Aortic smooth muscle cell (primary cell): Measurements from ENCODE around the gene MPZL2. TPM values are rescaled to one million over a fixed set of nuclear protein-coding genes. Genes with fewer than 3 reads are reported as not detected.

Source experiments
- total RNA-seq: library from RNA; depleted of rRNA; stranded (reverse); fragments of >200 nt; gene quantifications from 2 replicates; pipeline ENCODE4 v1.2.3, GENCODE V29; 2014

The MPZL2 gene
- 0.56 and 2.0 TPM in 2 replicates for total RNA-seq

GRCh38 chr11:118263695-118264568 is at the start of gene MPZL2:
MPZL2 (minus strand) TSS chr11:118264297; CDS start chr11:118264153, 144 bp downstream.

DNA sequence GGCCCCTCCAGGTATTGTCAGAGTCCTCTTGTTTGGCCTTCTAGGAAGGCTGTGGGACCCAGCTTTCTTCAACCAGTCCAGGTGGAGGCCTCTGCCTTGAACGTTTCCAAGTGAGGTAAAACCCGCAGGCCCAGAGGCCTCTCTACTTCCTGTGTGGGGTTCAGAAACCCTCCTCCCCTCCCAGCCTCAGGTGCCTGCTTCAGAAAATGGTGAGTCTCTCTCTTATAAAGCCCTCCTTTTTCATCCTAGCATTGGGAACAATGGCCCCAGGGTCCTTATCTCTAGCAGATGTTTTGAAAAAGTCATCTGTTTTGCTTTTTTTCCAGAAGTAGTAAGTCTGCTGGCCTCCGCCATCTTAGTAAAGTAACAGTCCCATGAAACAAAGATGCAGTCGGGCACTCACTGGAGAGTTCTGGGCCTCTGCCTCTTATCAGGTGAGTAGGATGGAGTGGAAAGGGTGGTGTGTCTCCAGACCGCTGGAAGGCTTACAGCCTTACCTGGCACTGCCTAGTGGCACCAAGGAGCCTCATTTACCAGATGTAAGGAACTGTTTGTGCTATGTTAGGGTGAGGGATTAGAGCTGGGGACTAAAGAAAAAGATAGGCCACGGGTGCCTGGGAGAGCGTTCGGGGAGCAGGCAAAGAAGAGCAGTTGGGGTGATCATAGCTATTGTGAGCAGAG is 40.6 kb upstream of the MPZL2 start, which contains the start of gene CD3E:
Gene CD3E (plus strand): TSS at position 163 of the 681 bp plus-strand sequence. CDS start 223 bp downstream, at position 386.

GRCh38 chr11:118251858-118252652 is 12.0 kb downstream of the MPZL2 start, which contains the start of gene MPZL3:
MPZL3 (minus strand) TSS chr11:118252365; CDS start chr11:118252294, 71 bp downstream.

DNA sequence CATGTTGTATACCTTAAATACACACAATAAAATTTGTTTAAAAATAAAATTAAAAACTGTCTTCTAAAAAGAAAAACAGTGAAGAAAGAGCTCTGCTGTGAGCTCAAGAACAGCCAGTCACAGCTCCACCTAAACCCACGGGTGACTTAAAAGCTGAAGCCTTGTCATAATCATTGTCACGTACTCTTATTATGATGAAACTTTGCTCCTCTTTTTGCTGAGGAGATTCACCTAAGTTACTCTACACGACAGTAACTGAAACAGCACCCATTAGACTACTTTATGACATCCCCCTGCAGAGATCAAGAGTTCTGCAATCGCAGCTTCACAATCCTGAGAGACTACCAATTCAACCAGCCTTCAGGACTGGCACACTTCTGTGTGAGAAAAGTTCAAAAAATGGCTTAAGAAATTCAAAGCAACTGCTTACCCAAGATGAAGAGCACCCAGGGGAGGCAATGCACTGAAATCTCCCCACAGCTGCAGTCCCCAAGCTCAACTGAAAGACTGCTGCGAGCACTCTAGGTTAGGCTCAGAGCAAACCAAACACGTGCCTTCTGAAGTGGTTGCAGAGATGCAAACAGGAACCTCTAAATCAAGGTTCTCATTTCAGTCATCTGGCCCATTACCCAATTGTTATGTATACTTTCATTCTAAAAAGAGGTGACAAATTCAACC is 39.4 kb downstream of the MPZL2 start, which contains the start of gene JAML:
Gene JAML (minus strand): TSS at position 501 of the 678 bp plus-strand sequence. CDS start 10,145 bp downstream, outside the sequence.

Other genes with a start within 250 kb of the MPZL2 start
- under 0.01 TPM in 1 of 2 replicates, not detected in the other for gene TMPRSS4, start 187.2 kb downstream of the MPZL2 start, total RNA-seq
- gene SMIM35, start 177.3 kb downstream of the MPZL2 start, total RNA-seq, result not detected in 2 replicates
- not detected in 2 replicates for gene SCN4B, start 111.5 kb downstream of the MPZL2 start, total RNA-seq
- not detected in 2 replicates for gene SCN2B, start 87.7 kb downstream of the MPZL2 start, total RNA-seq
- not detected in 2 replicates for gene JAML, start 39.3 kb downstream of the MPZL2 start, total RNA-seq
- 0.19 and 0.66 TPM in 2 replicates for gene MPZL3, start 11.9 kb downstream of the MPZL2 start, total RNA-seq
- gene CD3E, start 40.4 kb upstream of the MPZL2 start, total RNA-seq, result not detected in 2 replicates
- not detected in 2 replicates for gene CD3D, start 78.4 kb upstream of the MPZL2 start, total RNA-seq
- gene CD3G, start 80.0 kb upstream of the MPZL2 start, total RNA-seq, result not detected in 2 replicates
- 40.4 and 45.0 TPM in 2 replicates for gene UBE4A, start 95.3 kb upstream of the MPZL2 start, total RNA-seq
- gene ATP5MG, start 137.3 kb upstream of the MPZL2 start, total RNA-seq, result 107 and 135 TPM in 2 replicates
- gene KMT2A, start 172.2 kb upstream of the MPZL2 start, total RNA-seq, result 18.4 and 32.8 TPM in 2 replicates